ENCODE data around the gene ADAMTS16. TPM values are rescaled to one million over a fixed set of nuclear protein-coding genes. Genes with fewer than 3 reads are reported as not detected.

Gene ADAMTS16
- total and polyA plus RNA-seq, 2 experiments from 2014 or later, result 0.11 TPM

DNA sequence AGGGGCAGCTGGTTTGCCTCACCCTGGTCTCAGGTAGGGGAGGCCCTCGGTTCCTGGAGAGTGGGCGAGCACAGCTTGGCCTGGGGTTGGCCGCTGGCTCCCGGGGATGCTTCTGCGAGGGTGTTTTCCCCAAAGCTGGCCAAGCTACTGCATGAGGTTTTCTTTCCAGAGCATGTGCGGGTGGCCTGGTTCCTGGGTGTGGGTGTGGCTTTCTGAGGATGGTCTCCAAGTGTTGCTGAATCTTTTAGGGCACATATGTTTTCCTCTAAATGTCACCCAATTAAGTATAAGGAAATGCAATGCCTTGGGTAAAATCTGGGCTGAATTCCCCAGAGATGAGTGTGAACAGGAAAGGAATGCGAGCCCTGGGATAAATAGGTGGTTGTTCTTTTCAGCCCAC is 166.6 kb downstream of the ADAMTS16 start:
- WGBS, 2 experiments (ENCODE audit: low coverage in 1 of 2, low lambda C conversion rate in 2 of 2, missing lambda C conversion rate in 2 of 2), result 1 to 3% methylated on average over 7 of the region's 7 CpGs
- H3K36me3 ChIP-seq (ENCODE audit: low read depth), result no peaks in the 10 kb centered on the region
- peak overlapping the region; percentile 60 for H3K4me2 ChIP-seq (ENCODE audit: unreplicated experiment)
- peak overlapping the region; percentile 32; the same call in 1 of the 2 replicates for H3K27ac ChIP-seq
- peak overlapping the region; percentile 45 for H2AFZ ChIP-seq
- no peaks in the 10 kb centered on the region for H3K9me3 ChIP-seq (ENCODE audit: low read depth)
- 0 out of 2 replicates have a peak, but pooled peaks cover 4% of the 10 kb centered on the region for H3K27me3 ChIP-seq (replicated peaks; ENCODE audit: insufficient read depth)
- H3K4me3 ChIP-seq, result no peak overlapping the region
- in situ Hi-C loops (cut with MboI), result no loop called here
- H3K79me2 ChIP-seq (ENCODE audit: insufficient read depth), result no peaks in the 10 kb centered on the region
- H3K4me1 ChIP-seq (ENCODE audit: insufficient read depth), result peaks cover 14% of the 10 kb centered on the region
- H3K9me2 ChIP-seq (ENCODE audit: insufficient read depth), result no peaks in the 10 kb centered on the region
- peak overlapping the region; percentile 3; the same call in 1 of the 2 replicates for H3K9ac ChIP-seq
- peak; percentile 77 for DNase-seq
- H3F3A ChIP-seq (ENCODE audit: insufficient read depth), result no peaks in the 10 kb centered on the region
- no peak for TF ChIP-seq EZH2phosphoT487 (IDR thresholded peaks at IDR 0.05; ENCODE audit: insufficient read depth, low read depth)
- TF ChIP-seq EZH2 (IDR thresholded peaks at IDR 0.05; ENCODE audit: insufficient read depth, poor library complexity, severe bottlenecking), result no peak
- no peaks in the 10 kb centered on the region for H4K20me1 ChIP-seq (ENCODE audit: insufficient read depth)

DNA sequence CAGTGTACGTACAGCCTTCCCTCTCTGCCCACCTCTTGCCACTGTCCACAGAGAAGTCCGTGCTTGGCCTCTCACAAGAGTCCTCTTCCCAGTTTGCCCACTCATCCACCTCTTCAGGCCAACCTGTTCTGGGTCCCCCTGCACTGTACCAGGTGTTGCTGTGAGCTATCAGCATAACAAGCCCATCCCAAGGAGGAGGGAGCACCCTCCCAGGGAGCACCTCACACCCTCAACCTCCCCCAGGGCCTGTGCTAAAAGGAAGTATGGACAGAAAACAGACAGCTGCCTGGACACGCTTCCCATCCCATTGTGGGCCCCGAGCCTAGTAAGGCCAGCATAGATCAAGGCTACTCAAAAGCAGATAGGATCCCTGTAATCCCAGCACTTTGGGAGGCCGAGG is 168.2 kb downstream of the ADAMTS16 start:
- Histone ChIP-seq H3K9me3 (ENCODE audit: low read depth) (no peaks in the 10 kb centered on the region), H3K9ac (no peak overlapping the region), H3K4me1 (ENCODE audit: insufficient read depth) (peaks cover 14% of the 10 kb centered on the region), H3K4me2 (ENCODE audit: unreplicated experiment) (no peak overlapping the region), H3K27me3 (replicated peaks; ENCODE audit: insufficient read depth) (0 out of 2 replicates have a peak, but pooled peaks cover 4% of the 10 kb centered on the region), H3K9me2 (ENCODE audit: insufficient read depth) (no peaks in the 10 kb centered on the region), H4K20me1 (ENCODE audit: insufficient read depth) (no peaks in the 10 kb centered on the region), H3K79me2 (ENCODE audit: insufficient read depth) (no peaks in the 10 kb centered on the region), H3K27ac (no peak overlapping the region), H3K36me3 (ENCODE audit: low read depth) (no peaks in the 10 kb centered on the region), H3K4me3 (no peak overlapping the region), H3F3A (ENCODE audit: insufficient read depth) (no peaks in the 10 kb centered on the region), H2AFZ (no peak overlapping the region)
- 89 to 91% methylated on average over 5 of the region's 5 CpGs for WGBS, 2 experiments (ENCODE audit: low coverage in 1 of 2, low lambda C conversion rate in 2 of 2, missing lambda C conversion rate in 2 of 2)
- TF ChIP-seq EZH2 (IDR thresholded peaks at IDR 0.05; ENCODE audit: insufficient read depth, poor library complexity, severe bottlenecking) (no peak), EZH2phosphoT487 (IDR thresholded peaks at IDR 0.05; ENCODE audit: insufficient read depth, low read depth) (no peak)
- in situ Hi-C loops (cut with MboI), result no loop called here
- DNase-seq, result no peak

DNA sequence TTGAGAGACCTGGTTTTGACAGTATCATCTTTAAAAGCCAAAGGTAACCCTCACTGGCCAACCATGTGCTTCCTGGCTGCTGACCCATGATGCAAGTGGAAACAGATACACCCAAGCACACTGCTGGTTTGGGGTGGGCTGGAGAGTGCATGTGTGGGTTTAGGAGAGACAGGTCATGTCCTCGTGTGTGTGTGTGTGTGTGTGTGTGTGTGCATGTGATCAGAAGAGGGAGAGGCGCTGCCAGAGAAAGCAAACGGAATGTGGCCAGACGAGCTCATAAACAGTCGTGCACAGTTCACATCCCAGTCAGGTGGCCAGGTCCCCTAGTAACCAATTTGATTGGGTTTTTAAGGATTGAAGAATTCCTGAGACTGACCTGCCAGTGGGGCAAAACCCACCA is 169.5 kb downstream of the ADAMTS16 start:
- Histone ChIP-seq H3K27ac (no peak overlapping the region), H3K4me3 (no peak overlapping the region), H3K79me2 (ENCODE audit: insufficient read depth) (no peaks in the 10 kb centered on the region), H4K20me1 (ENCODE audit: insufficient read depth) (no peaks in the 10 kb centered on the region), H3F3A (ENCODE audit: insufficient read depth) (no peaks in the 10 kb centered on the region), H3K27me3 (replicated peaks; ENCODE audit: insufficient read depth) (no peaks in the 10 kb centered on the region), H2AFZ (no peak overlapping the region), H3K9me3 (ENCODE audit: low read depth) (no peaks in the 10 kb centered on the region), H3K4me2 (ENCODE audit: unreplicated experiment) (no peak overlapping the region), H3K9ac (no peak overlapping the region), H3K9me2 (ENCODE audit: insufficient read depth) (no peaks in the 10 kb centered on the region), H3K36me3 (ENCODE audit: low read depth) (no peaks in the 10 kb centered on the region), H3K4me1 (ENCODE audit: insufficient read depth) (peaks cover 14% of the 10 kb centered on the region)
- 63 to 82% methylated on average over 5 of the region's 5 CpGs for whole genome bisulfite sequencing, 2 experiments (ENCODE audit: low coverage in 1 of 2, low lambda C conversion rate in 2 of 2, missing lambda C conversion rate in 2 of 2)
- TF ChIP-seq EZH2 (IDR thresholded peaks at IDR 0.05; ENCODE audit: insufficient read depth, poor library complexity, severe bottlenecking) (no peak), EZH2phosphoT487 (IDR thresholded peaks at IDR 0.05; ENCODE audit: insufficient read depth, low read depth) (no peak)
- DNase-seq, result no peak
- in situ Hi-C loops (cut with MboI), result no loop called here

DNA sequence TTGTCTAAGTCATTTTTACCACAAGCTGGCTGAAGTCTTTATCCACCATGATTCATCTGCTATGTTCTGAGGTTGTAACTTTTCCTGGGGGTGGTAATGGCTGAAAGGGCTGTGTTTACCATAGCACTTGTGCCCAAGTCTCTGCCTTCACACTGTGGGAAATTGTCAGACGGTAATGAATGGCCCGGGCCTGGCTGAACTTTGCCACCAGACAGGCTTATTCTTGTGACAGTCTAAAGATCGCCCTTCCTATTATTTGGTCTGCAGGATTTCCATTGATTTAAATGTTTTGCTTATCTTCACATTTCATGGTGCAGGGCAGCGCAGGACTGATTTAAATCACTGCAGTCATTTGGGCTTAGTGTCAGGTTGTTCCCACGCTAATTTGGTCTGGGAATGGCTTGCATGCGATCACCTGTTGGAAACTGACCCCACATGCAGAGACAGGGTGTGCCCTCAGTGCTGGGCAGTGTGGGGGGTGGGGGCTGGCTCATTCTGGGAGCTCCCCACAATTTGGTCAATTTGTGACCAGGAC is 173.0 kb downstream of the ADAMTS16 start:
- H3F3A ChIP-seq (ENCODE audit: insufficient read depth), result no peaks in the 10 kb centered on the region
- H3K27ac ChIP-seq, result no peak overlapping the region
- H3K9me3 ChIP-seq (ENCODE audit: low read depth), result no peaks in the 10 kb centered on the region
- H3K4me2 ChIP-seq (ENCODE audit: unreplicated experiment), result no peak overlapping the region
- H3K4me1 ChIP-seq (ENCODE audit: insufficient read depth), result peaks cover 9% of the 10 kb centered on the region; the same call in 1 of the 2 replicates
- H3K9ac ChIP-seq, result no peak overlapping the region
- no peaks in the 10 kb centered on the region for H3K79me2 ChIP-seq (ENCODE audit: insufficient read depth)
- in situ Hi-C loops (cut with MboI), result no loop called here
- peak; percentile 50 for DNase-seq
- TF ChIP-seq EZH2phosphoT487 (IDR thresholded peaks at IDR 0.05; ENCODE audit: insufficient read depth, low read depth) (no peak), EZH2 (IDR thresholded peaks at IDR 0.05; ENCODE audit: insufficient read depth, poor library complexity, severe bottlenecking) (no peak)
- 0 out of 2 replicates have a peak, but pooled peaks cover 5% of the 10 kb centered on the region for H3K27me3 ChIP-seq (replicated peaks; ENCODE audit: insufficient read depth)
- H3K4me3 ChIP-seq, result no peak overlapping the region
- no peaks in the 10 kb centered on the region for H3K36me3 ChIP-seq (ENCODE audit: low read depth)
- no peak overlapping the region for H2AFZ ChIP-seq
- H4K20me1 ChIP-seq (ENCODE audit: insufficient read depth), result no peaks in the 10 kb centered on the region
- WGBS, 2 experiments (ENCODE audit: low coverage in 1 of 2, low lambda C conversion rate in 2 of 2, missing lambda C conversion rate in 2 of 2), result 62 to 71% methylated on average over 6 of the region's 6 CpGs
- H3K9me2 ChIP-seq (ENCODE audit: insufficient read depth), result no peaks in the 10 kb centered on the region
